Kidney capillary endothelial cell (primary cell): ENCODE results near the gene LRIT1.
"Not testable (repeated sequence)": the region's sequence is repeated elsewhere in the genome, so short reads cannot be mapped to it uniquely, and the experiment has no call there.

Experiments used
- DNase-seq: peaks from one replicate; pipeline ENCODE4 v3.0.0-alpha.2; 2018; ENCODE audit warnings: low spot score

The LRIT1 gene

GRCh38 chr10:84241185-84241790, at the start of gene LRIT1:
LRIT1 (minus strand) TSS chr10:84241546; CDS start chr10:84241439, 107 bp downstream.
- no peak for DNase-seq

- DNase-seq = no peak
Observed at GRCh38 chr10:84290235-84290634, 48.9 kb upstream of the LRIT1 start.

GRCh38 chr10:84289521-84290200, 48.3 kb upstream of the LRIT1 start:
- DNase-seq = no peak

GRCh38 chr10:84288151-84288550, 46.8 kb upstream of the LRIT1 start:
- DNase-seq = no peak

- no peak for DNase-seq
Observed at GRCh38 chr10:84286695-84287094, 45.3 kb upstream of the LRIT1 start.

GRCh38 chr10:84279876-84280475, 38.6 kb upstream of the LRIT1 start:
- not testable (repeated sequence) for DNase-seq

GRCh38 chr10:84270708-84271107, 29.4 kb upstream of the LRIT1 start:
- DNase-seq = no peak

- DNase-seq = no peak
Observed at GRCh38 chr10:84269773-84270172, 28.4 kb upstream of the LRIT1 start.

GRCh38 chr10:84269162-84269561, 27.8 kb upstream of the LRIT1 start:
- no peak for DNase-seq

GRCh38 chr10:84267503-84268126, 26.3 kb upstream of the LRIT1 start:
- DNase-seq = peak; percentile 73

GRCh38 chr10:84265418-84265817, 24.1 kb upstream of the LRIT1 start:
- no peak for DNase-seq

GRCh38 chr10:84264611-84265141, 23.3 kb upstream of the LRIT1 start:
- DNase-seq = peak; percentile 59

GRCh38 chr10:84263716-84264115, 22.4 kb upstream of the LRIT1 start:
- no peak for DNase-seq

- no peak for DNase-seq
Observed at GRCh38 chr10:84262190-84262956, 21.0 kb upstream of the LRIT1 start.

- DNase-seq = no peak
Observed at GRCh38 chr10:84261236-84261915, 20.0 kb upstream of the LRIT1 start.

GRCh38 chr10:84258034-84258695, 16.8 kb upstream of the LRIT1 start:
- no peak for DNase-seq

GRCh38 chr10:84257343-84258020, 16.1 kb upstream of the LRIT1 start:
- no peak for DNase-seq

- DNase-seq = peak; percentile 16
Observed at GRCh38 chr10:84256510-84257342, 15.4 kb upstream of the LRIT1 start.
